HG03354 (cell line): ENCODE measurements around the gene IMP4.

Experiments used
- ATAC-seq: cut with Tn5 transposase; IDR thresholded peaks from one replicate; pipeline ENCODE4 v1.9.1; 2021; ENCODE audit warnings: mild to moderate bottlenecking; ENCODE audit not compliant: unreplicated experiment, poor library complexity, severe bottlenecking

IMP4 gene

GRCh38 chr2:130375291-130376266 is 32.9 kb downstream of the IMP4 start:
- ATAC-seq, result no peak

DNA sequence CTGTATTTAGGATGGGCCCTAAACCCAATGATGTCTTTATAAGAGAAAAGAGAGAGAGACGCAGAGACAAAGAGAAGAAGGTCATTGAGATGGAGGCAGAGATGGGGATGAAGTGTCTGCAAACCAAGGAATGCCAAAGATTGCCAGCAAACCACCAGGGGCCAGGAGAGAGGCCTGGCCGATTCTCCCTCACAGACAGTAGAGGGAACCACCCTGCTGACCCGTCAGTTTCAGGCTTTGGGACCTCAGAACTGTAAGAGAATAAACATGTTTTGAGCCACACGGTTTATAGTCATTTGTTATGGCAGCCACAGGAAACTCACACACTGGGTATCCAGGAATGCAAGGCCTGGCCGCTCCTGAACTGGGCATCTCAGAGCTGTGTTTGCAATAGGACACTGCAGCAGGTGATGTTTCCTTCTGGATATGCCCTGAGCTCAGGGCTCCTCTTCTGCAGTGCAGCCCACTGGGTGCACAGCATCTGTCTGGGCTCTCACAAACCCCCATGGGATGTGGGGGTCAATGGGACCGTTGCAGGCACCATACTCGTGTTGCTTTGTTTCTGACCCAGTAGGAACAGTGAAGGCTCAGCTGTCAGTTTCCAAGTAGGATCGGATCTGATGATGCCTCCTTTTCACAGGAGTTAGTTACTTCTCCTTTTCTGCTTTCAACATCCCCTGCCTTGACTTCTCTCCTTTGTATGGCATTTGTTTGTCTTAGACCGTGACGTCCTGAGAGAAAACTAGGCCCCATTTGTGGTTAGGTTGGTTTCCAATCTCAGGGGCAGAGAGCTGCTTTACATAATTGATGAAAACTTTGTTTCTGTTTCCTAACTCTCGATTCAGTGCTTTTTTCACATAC is 34.0 kb downstream of the IMP4 start:
- ATAC-seq, result peak; percentile 67

DNA sequence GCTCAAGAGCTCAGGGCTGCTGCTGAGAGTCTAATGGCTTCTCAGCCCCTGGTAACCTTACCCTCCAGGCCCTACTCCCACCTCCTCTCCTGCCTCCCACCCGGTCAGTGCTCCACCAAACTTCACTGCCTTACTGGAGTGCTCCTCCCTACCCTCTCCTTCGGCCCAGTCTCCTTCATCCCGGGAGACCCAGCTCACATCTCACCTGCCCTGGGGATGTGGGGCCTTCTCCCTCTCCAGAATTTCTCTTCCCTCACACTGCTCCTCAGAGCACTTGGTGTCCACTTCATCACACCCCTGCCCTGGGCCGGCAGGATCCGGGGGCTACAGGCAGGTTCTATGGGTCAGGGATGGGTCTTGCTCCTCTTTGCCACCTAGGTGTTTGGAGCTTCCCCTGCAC is 34.8 kb downstream of the IMP4 start:
- peak; percentile 2 for ATAC-seq

DNA sequence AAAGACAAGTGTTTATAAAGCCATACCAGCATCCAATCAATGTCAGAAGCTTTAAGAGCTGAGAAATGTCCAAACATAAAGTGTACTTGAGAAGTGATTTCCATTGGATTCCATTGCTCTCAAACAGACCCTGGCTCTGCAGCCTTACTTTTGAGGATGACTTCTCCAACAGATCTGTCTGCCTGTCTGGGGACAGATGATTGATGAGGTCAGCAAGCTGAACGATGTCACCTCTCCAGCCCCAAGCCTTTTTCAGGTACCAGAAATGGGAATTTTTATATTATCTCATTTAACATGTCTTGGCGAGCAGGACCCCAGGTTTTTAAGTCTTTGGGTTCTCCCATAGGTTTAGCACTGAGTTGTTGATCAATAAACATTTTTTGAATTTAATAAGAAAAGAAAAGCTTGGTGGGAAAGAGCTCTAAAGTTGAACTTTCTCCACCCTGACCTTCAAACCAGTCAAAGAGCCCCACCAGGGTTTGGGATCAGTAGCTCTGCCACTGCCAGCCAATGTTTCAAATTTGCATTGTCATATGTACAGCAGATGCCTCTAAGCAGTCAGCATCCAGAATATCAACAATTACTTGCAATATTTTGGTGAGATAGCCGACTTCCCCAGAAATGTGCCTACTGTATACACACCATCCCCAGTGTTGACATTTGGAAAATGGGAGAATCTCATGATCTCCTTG is 35.7 kb downstream of the IMP4 start:
- ATAC-seq, result no peak

- no peak for ATAC-seq
Measured at GRCh38 chr2:130378898-130379214, 36.2 kb downstream of the IMP4 start.

GRCh38 chr2:130380096-130380934 is 37.6 kb downstream of the IMP4 start:
- no peak for ATAC-seq

DNA sequence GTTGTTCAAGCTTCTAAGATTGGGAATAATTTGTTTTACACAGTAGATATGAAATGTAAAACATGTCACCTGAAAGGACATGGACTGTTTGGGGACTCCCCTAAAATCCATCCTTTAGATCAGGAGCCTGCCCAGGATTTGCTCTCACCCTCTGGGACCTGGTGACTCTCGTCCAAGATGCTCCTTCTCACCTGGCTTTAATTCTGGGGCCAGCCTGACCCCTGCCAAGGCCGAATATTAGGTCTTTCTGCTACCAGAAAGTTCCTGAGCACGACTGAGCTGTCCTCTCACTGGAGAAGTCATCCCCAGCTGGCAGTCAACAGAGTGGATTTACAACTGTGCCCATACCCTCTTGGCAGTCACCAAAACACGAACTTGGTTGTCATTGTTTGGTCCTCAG is 38.4 kb downstream of the IMP4 start:
- no peak for ATAC-seq

- no peak for ATAC-seq
Measured at GRCh38 chr2:130381619-130382018, 38.9 kb downstream of the IMP4 start.

GRCh38 chr2:130382313-130382917 is 39.7 kb downstream of the IMP4 start:
- ATAC-seq, result no peak

GRCh38 chr2:130385709-130386108 is 43.0 kb downstream of the IMP4 start:
- ATAC-seq, result no peak

DNA sequence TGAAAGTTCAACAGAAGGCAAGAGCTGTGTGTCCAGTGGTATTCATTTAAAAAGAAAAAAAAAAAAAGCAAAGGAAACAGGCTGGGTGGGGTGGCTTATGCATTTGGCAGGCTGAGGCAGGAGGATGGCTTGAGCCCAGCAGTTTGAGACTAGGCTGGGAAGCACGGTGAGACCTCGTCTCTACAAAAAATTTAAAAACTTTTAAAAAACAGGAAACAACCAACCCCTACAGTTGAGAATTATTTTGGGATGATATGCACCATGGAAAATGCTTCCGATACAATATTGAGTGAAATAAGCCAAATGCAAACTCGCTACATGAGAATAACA is 44.3 kb downstream of the IMP4 start:
- ATAC-seq, result no peak

DNA sequence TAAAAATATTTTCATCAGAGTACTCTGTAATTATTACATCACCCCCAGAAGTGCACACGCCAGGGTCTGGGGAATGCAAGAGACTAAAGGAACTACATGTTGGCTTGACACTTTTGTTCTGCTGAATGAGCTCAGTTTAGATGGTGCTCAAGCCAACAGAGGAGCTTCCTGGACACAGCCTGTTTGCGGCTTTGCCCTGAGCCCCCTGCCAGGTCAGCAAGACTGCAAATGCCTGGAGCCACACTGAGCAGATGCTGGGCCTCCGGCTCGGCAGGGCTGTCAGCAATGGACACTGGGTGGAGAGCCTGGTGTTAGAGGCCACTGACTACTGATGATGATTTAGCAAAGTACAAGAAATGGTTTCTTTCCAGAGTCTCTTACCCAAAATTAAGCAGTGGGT is 45.1 kb downstream of the IMP4 start:
- no peak for ATAC-seq

DNA sequence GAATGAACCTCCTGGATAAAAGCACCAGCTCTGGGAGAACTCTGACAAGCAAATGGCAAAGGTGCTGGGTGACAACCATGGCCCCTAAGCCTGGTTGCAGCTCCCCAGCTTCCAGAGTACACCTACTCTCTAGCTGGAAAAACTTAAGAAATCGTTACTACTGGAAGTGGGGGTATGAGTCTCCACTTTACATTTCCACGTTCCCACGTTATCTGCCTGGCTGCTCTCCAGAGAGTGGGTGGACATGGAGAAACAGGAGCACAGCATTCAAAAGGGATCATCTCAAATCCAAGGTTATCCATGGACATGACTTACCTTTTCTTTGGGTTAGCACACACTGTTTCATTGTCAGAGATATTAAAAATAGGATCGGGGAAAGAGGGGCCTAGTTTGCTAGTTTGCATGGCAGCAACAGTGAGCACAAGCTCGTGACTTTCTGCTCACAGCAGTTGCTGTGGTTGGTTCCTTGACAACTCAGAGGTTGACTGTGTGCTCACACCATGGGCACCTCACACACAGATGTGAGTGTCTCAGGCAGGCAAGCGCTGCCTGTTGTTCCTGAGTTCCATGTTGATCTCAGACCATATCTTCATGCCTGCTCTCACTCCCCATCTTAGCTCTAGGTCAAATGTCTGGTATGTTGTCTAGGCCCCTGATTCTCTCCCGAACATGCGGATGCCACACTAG is 45.7 kb downstream of the IMP4 start:
- ATAC-seq, result no peak

DNA sequence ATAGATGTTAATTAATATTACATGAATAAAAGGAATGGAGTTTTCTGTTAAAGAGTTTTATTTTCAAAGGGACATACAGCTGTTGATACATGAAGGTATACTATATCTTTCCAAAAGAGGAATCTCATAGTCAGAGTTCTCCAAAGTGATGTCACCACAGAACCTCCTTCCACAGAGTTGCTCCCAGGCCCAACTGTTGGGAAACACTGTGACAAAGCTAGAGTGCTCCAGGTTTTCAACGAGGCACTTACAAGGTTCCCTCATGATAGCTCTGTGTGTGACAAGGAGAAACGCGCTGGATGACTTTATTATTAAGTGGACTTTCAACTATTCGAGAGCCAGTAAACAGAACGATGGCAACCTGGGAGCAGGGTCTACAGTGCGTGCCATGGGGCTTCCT is 46.7 kb downstream of the IMP4 start:
- ATAC-seq, result no peak

GRCh38 chr2:130389783-130390182 is 47.1 kb downstream of the IMP4 start:
- no peak for ATAC-seq

DNA sequence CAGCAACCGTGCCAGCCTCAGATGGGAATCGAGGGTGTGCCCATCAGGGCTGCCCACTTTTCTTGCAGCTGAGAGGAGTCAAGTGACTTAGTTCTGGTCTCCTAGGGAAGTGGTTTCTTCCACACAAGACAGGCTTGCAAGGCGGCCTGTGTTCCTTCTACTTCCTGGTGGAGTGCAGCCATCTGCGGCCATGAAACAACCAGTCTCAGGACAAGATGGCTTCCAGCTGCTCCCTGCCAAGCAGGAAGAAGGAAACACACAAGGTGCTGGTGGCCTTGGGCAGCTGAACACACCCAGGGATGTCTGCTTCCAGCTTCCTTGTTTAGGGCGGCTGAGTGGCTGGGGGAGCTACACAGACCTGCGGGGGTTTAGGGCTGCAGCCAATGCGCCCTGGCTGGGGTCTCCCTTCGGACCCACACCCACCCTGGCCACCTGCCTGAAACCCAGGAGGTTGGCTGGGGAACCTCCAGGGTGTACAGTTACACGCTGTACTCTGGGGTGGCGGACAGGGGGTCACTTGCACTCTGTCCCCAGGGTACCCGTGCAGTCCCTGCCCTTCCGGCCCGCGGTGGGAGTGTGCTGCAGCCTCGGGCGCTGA is 47.9 kb downstream of the IMP4 start:
- peak; percentile 24 for ATAC-seq

- ATAC-seq, result peak; percentile 91
Measured at GRCh38 chr2:130391058-130391871, 48.6 kb downstream of the IMP4 start.
